GM12878 (cell line): ENCODE results near the gene LEUTX. TPM values are rescaled to one million over a fixed set of nuclear protein-coding genes. Genes with fewer than 3 reads are reported as not detected.

Experiments
- DPF2 ChIP-seq: fragments of 450-650 bp; IDR thresholded peaks from 2 replicates; pipeline ENCODE4 v1.6.1; 2017; ENCODE audit warnings: mild to moderate bottlenecking
- E2F4 ChIP-seq: IDR thresholded peaks from 2 replicates; pipeline ENCODE4 v1.6.1; 2012; ENCODE audit warnings: low read depth, low read length, improper control_type of control experiment
- E2F8 ChIP-seq: fragments of 450-650 bp; IDR thresholded peaks from 2 replicates; pipeline ENCODE4 v1.6.1; 2018; ENCODE audit warnings: mild to moderate bottlenecking, low read depth, moderate library complexity; ENCODE audit not compliant: partially characterized antibody
- EED ChIP-seq: sonication (generic); IDR thresholded peaks from 2 replicates; pipeline ENCODE4 v1.6.1; 2016; ENCODE audit warnings: antibody characterized with exemption, low read depth
- GABPA ChIP-seq: IDR thresholded peaks from 2 replicates; pipeline ENCODE4 v1.6.1; 2014; ENCODE audit warnings: antibody characterized with exemption, low read depth, mild to moderate bottlenecking, inconsistent platforms
- GATAD2B ChIP-seq: fragments of 450-650 bp; conservative IDR thresholded peaks from 2 replicates; pipeline ENCODE4 v1.6.1; 2017; ENCODE audit warnings: low read depth, mild to moderate bottlenecking, moderate library complexity
- HDAC2 ChIP-seq: fragments of 200-600 bp; sonication (generic); IDR thresholded peaks from 2 replicates; pipeline ENCODE4 v1.6.1; 2017
- IKZF1 ChIP-seq: fragments of 450-650 bp; conservative IDR thresholded peaks from 2 replicates; pipeline ENCODE4 v1.6.1; 2017; ENCODE audit warnings: antibody characterized with exemption, mild to moderate bottlenecking
- IRF3 ChIP-seq: fragments of 450-650 bp; IDR thresholded peaks from 2 replicates; pipeline ENCODE4 v1.6.1; 2014; ENCODE audit warnings: mild to moderate bottlenecking
- KAT2A ChIP-seq: conservative IDR thresholded peaks from 2 replicates; pipeline ENCODE4 v1.6.1; 2011; ENCODE audit warnings: low read depth, low read length; ENCODE audit not compliant: control insufficient read depth
- MAX ChIP-seq: IDR thresholded peaks from 2 replicates; pipeline ENCODE4 v1.6.1; 2012; ENCODE audit warnings: low read depth, low read length, improper control_type of control experiment
- MYC ChIP-seq: IDR thresholded peaks from 2 replicates; pipeline ENCODE4 v1.6.1; 2011; ENCODE audit warnings: mild to moderate bottlenecking, low read length, moderate library complexity, inconsistent platforms; ENCODE audit not compliant: insufficient read depth, insufficient replicate concordance, insufficient read length, severe bottlenecking
- NR2C2 ChIP-seq: IDR thresholded peaks from 2 replicates; pipeline ENCODE4 v1.6.1; 2011; ENCODE audit warnings: borderline replicate concordance, low read depth; ENCODE audit not compliant: control insufficient read depth, insufficient read length
- NR2F1 ChIP-seq: fragments of 450-650 bp; conservative IDR thresholded peaks from 2 replicates; pipeline ENCODE4 v1.6.1; 2017; ENCODE audit warnings: mild to moderate bottlenecking
- SRF ChIP-seq, 2 experiments: IDR thresholded peaks; 2 replicates each; pipeline ENCODE4 v1.6.1; 2011; ENCODE audit warnings: low read depth in 2 of 2, low read length in 2 of 2, mild to moderate bottlenecking in 1 of 2, moderate library complexity in 1 of 2
- TCF3 ChIP-seq: IDR thresholded peaks from 2 replicates; pipeline ENCODE4 v1.6.1; 2012; ENCODE audit warnings: low read depth, mild to moderate bottlenecking, low read length, borderline replicate concordance; ENCODE audit not compliant: insufficient read depth
- USF1 ChIP-seq: IDR thresholded peaks from 2 replicates; pipeline ENCODE4 v1.6.1; 2011; ENCODE audit warnings: borderline replicate concordance, low read depth, mild to moderate bottlenecking, moderate library complexity, mixed read lengths, low read length; ENCODE audit not compliant: insufficient read depth; ENCODE audit errors: extremely low read length
- YBX1 ChIP-seq: fragments of 450-650 bp; IDR thresholded peaks from 2 replicates; pipeline ENCODE4 v1.6.1; 2016; ENCODE audit warnings: antibody characterized with exemption
- ZBED1 ChIP-seq: IDR thresholded peaks from 2 replicates; pipeline ENCODE4 v1.6.1; 2016; ENCODE audit warnings: borderline replicate concordance
- ZNF207 ChIP-seq: fragments of 450-650 bp; IDR thresholded peaks from 2 replicates; pipeline ENCODE4 v1.6.1; 2014; ENCODE audit warnings: antibody characterized with exemption, mild to moderate bottlenecking, borderline replicate concordance
- ZNF687 ChIP-seq: fragments of 450-650 bp; IDR thresholded peaks from 2 replicates; pipeline ENCODE4 v1.6.1; 2017; ENCODE audit warnings: mild to moderate bottlenecking, moderate library complexity
- polyA plus RNA-seq, 11 experiments: library from polyadenylated mRNA; depleted of rRNA in 4 of 11; unstranded in 6 of 11; stranded (reverse) in 5 of 11; fragments of >200 nt; fragmentation: Nextera tagmentation in 4 of 11; fragmentation: Illumina TruSeq in 1 of 11; extraction: Ambion mirVana in 4 of 11; extraction: Trizol in 1 of 11; gene quantifications; 1 replicate in 1 of 11; 2 replicates in 10 of 11; pipeline versions ENCODE4 v1.2.1 to v1.2.3, GENCODE V29; 2011 to 2016; ENCODE audit warnings: inconsistent platforms in 2 of 11, missing spikeins in 2 of 11, low read depth in 1 of 11
- total RNA-seq, 4 experiments: library from RNA; depleted of rRNA in 3 of 4; stranded (reverse); fragments of >200 nt in 3 of 4; fragmentation: Illumina TruSeq in 1 of 4; extraction: Trizol in 1 of 4; gene quantifications; 2 replicates each; pipeline versions ENCODE4 v1.2.1 to v1.2.3, GENCODE V29; 2013 to 2021

Gene LEUTX
- total and polyA plus RNA-seq, 10 of the 15 experiments (the other 5 are each of a cell fraction or from before 2014, with no cell fraction given) = 0.29 to 0.46 (median 0.40) TPM; not detected in 4

GRCh38 chr19:39818626-39819097 lies 40.0 kb downstream of the LEUTX start (continued):
- TF ChIP-seq USF1 = no peak
- no peak for TF ChIP-seq IRF3
- no peak for TF ChIP-seq MAX
- TF ChIP-seq KAT2A = no peak
- peak; percentile 83 for TF ChIP-seq ZNF687
- TF ChIP-seq IKZF1 = peak; percentile 95
- TF ChIP-seq GATAD2B = peak; percentile 83
- no peak for TF ChIP-seq ZBED1
- no peak for TF ChIP-seq SRF (IDR thresholded peaks at IDR 0.05; ENCODE audit: low read depth in 2 of 2, low read length in 2 of 2)
- no peak for TF ChIP-seq NR2C2
- TF ChIP-seq ZNF207 = peak; percentile 15; the same call in 1 of the 2 replicates
- TF ChIP-seq TCF3 = 0 out of 2 replicates have a peak, but pooled peaks have one; percentile 6
- peak; percentile 87 for TF ChIP-seq EED
- no peak for TF ChIP-seq HDAC2
- no peak for TF ChIP-seq MYC
- TF ChIP-seq YBX1 = no peak
- 0 out of 2 replicates have a peak, but pooled peaks have one; percentile 33 for TF ChIP-seq NR2F1
- no peak for TF ChIP-seq GABPA
- peak; percentile 74 for TF ChIP-seq DPF2
- no peak for TF ChIP-seq E2F8
- no peak for TF ChIP-seq E2F4
